Kidney (tissue), 14 donors: ENCODE results near the gene BIRC6. TPM values are rescaled to one million over a fixed set of nuclear protein-coding genes. Genes with fewer than 3 reads are reported as not detected.

Experiments
- DNase-seq, 5 donors: peaks; one replicate each; pipeline ENCODE4 v3.0.0-alpha.2; 2013 to 2020
- FAIRE-seq: peaks from 2 replicates; lab custom pipeline; 2012; peaks lifted over from hg19 to GRCh38; lab: Jason Lieb, UNC
- H3K27ac ChIP-seq, 2 donors: one replicate each; pipeline ENCODE4 v1.7.0; 2013; ENCODE audit warnings: low read depth in 2 of 2, low read length in 2 of 2, inconsistent platforms in 1 of 2
- H3K27me3 ChIP-seq: one replicate; pipeline ENCODE4 v1.7.1; 2013; ENCODE audit warnings: low read length, inconsistent platforms; ENCODE audit not compliant: control insufficient read depth, insufficient read depth
- H3K36me3 ChIP-seq, 3 donors: one replicate each; pipeline versions ENCODE4 v1.7.0 to v1.7.1; 2013; ENCODE audit warnings: low read length in 3 of 3, control low read depth in 1 of 3, inconsistent platforms in 1 of 3; ENCODE audit not compliant: insufficient read depth in 3 of 3, control insufficient read depth in 2 of 3
- H3K4me1 ChIP-seq, 3 donors: one replicate each; pipeline versions ENCODE4 v1.7.0 to v1.7.1; 2013; ENCODE audit warnings: low read length in 3 of 3, inconsistent platforms in 1 of 3, low read depth in 1 of 3; ENCODE audit not compliant: control insufficient read depth in 2 of 3, insufficient read depth in 2 of 3
- H3K4me3 ChIP-seq, 3 donors: one replicate each; pipeline versions ENCODE4 v1.7.0 to v1.8.1; 2013; ENCODE audit warnings: low read length in 3 of 3, control low read depth in 1 of 3, inconsistent platforms in 1 of 3
- H3K9ac ChIP-seq, 3 donors: one replicate each; pipeline versions ENCODE4 v1.7.0 to v1.7.1; 2013; ENCODE audit warnings: low read length in 3 of 3, control low read depth in 1 of 3, inconsistent platforms in 1 of 3
- H3K9me3 ChIP-seq, 3 donors: one replicate each; pipeline versions ENCODE4 v1.7.0 to v1.7.1; 2013; ENCODE audit warnings: low read length in 3 of 3, control low read depth in 1 of 3, inconsistent platforms in 1 of 3; ENCODE audit not compliant: control insufficient read depth in 2 of 3, insufficient read depth in 1 of 3
- CTCF ChIP-seq: IDR thresholded peaks from 3 replicates; pipeline ENCODE4 v1.5.1; 2012; ENCODE audit warnings: mild to moderate bottlenecking, moderate library complexity, borderline replicate concordance; ENCODE audit not compliant: insufficient read depth; ENCODE audit errors: extremely low read depth
- intact Hi-C: fragments of 100-400 bp; cut with DNase I; formaldehyde crosslinking; loops from one replicate; pipeline ENCODE4 v1.11.1; 2022
- polyA plus RNA-seq: library from polyadenylated mRNA; stranded (reverse); fragments of 350-450 nt; fragmentation: Illumina TruSeq; extraction: RNeasy Lipid Tissue Mini Kit (QIAGEN cat#74804); gene quantifications from one replicate; pipeline ENCODE4 v1.2.3, GENCODE V29; 2014; ENCODE audit warnings: low read depth, low replicate concordance; ENCODE audit not compliant: insufficient read depth
- total RNA-seq: library from RNA; stranded (reverse); fragmentation: NEBNext Ultra II Directional; extraction: Animal tissue kit (Norgen Biotek cat#: 25700); gene quantifications from one replicate; pipeline ENCODE4 v1.2.1, GENCODE V29; 2021
- donor health status: control.
- donor health status: control.
- donor health status: control.
- donor health status: control.
- donor health status: control.
- donor health status: DM: yes; HTN: yes; CAD: no.
- donor health status: Normal renal cell carcinoma (clear cell type).

The BIRC6 gene
- total and polyA plus RNA-seq, 2 donors from 2014 or later, result 12.8 to 113 TPM

DNA sequence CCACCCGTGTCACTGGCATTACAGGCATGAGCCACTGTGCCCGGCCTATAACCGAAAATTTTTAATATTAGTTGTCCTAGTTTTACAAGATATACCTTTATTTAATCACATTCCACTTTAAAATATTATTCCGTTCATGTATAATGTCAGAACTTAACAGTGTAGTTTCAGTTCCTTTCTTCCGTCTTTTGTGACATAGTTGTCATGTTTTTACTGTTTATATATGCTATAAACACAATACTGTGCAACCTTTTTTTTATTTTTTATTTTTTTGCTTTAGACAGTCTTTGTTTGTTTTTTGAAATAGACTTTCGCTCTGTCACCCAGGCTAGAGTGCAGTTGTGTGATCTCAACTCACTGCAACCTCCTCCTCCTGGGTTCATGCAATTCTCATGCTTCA lies 141.5 kb downstream of the BIRC6 start:
- Histone ChIP-seq H3K4me1 (no peaks in the 10 kb centered on the region), H3K4me3 (no peak overlapping the region), H3K27me3 (no peaks in the 10 kb centered on the region), H3K9ac (no peak overlapping the region), H3K36me3 (peaks cover 3 to 22% (median 16%) of the 10 kb centered on the region in 3 donors), H3K9me3 (no peaks in the 10 kb centered on the region), H3K27ac (no peak overlapping the region)
- no peak for TF ChIP-seq CTCF
- DNase-seq, result no peak
- no peak for FAIRE-seq
- intact Hi-C loops, result no loop called here

- DNase-seq (no peak), FAIRE-seq (no peak)
- intact Hi-C loops, result no loop called here
- Histone ChIP-seq H3K9me3 (no peaks in the 10 kb centered on the region), H3K36me3 (peaks cover 3 to 24% (median 21%) of the 10 kb centered on the region in 3 donors), H3K9ac (no peak overlapping the region), H3K27ac (no peak overlapping the region), H3K4me1 (no peaks in the 10 kb centered on the region), H3K4me3 (no peak overlapping the region), H3K27me3 (no peaks in the 10 kb centered on the region)
- no peak for TF ChIP-seq CTCF
Observed at GRCh38 chr2:32502941-32503340, 146.1 kb downstream of the BIRC6 start.

DNA sequence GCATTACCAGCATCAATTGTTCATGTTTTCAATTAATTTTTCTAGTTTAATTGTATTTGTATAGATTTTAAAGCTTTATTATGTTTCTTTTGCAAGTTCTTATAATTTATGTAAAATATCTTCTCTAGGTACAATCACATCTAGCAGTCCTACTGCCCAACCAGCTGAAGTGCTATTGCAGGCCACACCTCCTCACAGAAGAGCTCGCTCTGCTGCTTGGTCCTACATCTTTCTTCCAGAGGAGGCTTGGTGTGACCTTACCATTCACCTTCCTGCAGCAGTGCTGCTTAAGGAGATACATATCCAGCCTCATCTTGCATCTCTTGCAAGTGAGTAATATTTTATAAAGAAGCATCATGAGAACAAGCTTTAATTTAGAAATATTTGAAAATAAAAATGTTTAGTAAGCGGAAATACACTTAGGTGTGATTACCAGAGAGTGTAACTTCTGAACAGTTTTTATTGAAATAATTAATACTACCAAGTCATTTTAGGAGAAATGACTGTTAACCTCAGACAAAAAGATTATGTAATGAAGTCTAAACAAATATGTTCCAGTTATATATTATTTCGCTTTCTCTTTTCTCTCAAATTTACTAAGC lies 148.2 kb downstream of the BIRC6 start:
- DNase-seq, result no peak
- Histone ChIP-seq H3K27ac (no peak overlapping the region), H3K36me3 (peaks cover 2 to 26% (median 20%) of the 10 kb centered on the region in 3 donors), H3K9me3 (no peaks in the 10 kb centered on the region), H3K4me3 (no peak overlapping the region), H3K27me3 (no peaks in the 10 kb centered on the region), H3K4me1 (no peaks in the 10 kb centered on the region), H3K9ac (no peak overlapping the region)
- intact Hi-C loops, result no loop called here
- TF ChIP-seq CTCF, result no peak
- FAIRE-seq, result no peak

DNA sequence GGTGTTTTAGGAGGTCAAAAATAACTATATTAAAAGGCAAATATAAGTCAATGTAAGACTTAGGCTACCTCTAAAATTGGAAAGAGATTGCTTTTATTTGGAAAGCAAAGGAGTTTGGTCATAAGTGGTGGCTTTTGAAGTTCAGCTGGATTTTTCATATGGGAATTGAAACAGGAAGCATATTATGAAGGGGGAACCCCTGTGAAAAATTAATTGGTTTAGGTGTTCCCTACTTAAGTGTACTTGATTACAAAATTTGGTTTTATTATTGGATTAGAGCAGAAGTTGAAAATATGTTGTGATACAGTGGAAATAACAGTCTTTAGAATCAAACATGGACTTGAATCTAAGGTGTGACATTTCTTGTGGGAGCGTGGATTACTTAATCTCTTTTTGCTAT lies 149.6 kb downstream of the BIRC6 start:
- FAIRE-seq (no peak), DNase-seq (no peak)
- TF ChIP-seq CTCF, result no peak
- H3K4me1 ChIP-seq, result no peaks in the 10 kb centered on the region
- intact Hi-C loops, result no loop called here
- H3K27ac ChIP-seq, result no peak overlapping the region
- H3K4me3 ChIP-seq, result no peak overlapping the region
- H3K27me3 ChIP-seq, result no peaks in the 10 kb centered on the region
- peaks cover 6 to 28% (median 24%) of the 10 kb centered on the region in 3 donors for H3K36me3 ChIP-seq
- no peak overlapping the region for H3K9ac ChIP-seq
- no peaks in the 10 kb centered on the region for H3K9me3 ChIP-seq
